ENCODE measurements around the gene GPNMB. TPM values are rescaled to one million over a fixed set of nuclear protein-coding genes. Genes with fewer than 3 reads are reported as not detected.
"Not testable (repeated sequence)": the region's sequence is repeated elsewhere in the genome, so short reads cannot be mapped to it uniquely, and the experiment has no call there.

The GPNMB gene
- total RNA-seq = 1.6 and 3.3 TPM in 2 replicates

DNA sequence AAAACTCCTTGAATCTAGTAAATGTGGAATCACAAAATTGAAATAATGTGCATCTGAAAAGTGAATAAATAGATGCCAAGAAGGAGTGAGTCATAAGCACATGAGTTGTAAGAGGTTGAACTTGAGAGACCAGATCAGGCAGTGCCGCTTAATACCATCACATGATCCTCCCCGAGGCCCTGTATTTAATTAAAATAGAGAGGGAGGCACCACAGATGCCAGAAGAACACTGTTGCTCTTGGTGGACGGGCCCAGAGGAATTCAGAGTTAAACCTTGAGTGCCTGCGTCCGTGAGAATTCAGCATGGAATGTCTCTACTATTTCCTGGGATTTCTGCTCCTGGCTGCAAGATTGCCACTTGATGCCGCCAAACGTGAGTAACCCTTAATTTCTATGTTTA lies at the start of gene GPNMB:
GPNMB (plus strand) TSS at position 221 of the 400 bp plus-strand sequence; CDS start at position 304, 83 bp downstream.
- DNase-seq (ENCODE audit: extremely low read depth, low read depth, low spot score) = no peak

DNA sequence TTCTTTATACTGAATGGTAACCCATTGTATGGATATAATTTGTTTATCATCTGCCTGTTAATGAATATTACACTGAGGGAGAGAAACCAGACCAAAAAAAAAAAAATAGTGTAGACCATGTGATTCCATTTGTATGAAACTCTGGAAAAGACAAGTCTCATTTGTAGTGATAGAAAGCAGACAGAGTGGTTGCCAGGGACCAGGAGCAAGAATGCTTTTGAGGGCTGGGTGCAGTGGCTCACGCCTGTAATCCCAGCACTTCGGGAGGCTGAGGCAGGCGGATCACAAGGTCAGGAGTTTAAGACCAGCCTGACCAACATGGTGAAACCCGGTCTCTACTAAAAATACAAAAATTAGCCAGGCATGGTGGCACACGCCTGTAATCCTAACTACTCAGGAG lies 48.8 kb upstream of the GPNMB start:
- DNase-seq (ENCODE audit: extremely low read depth, low read depth, low spot score) = not testable (repeated sequence)

DNA sequence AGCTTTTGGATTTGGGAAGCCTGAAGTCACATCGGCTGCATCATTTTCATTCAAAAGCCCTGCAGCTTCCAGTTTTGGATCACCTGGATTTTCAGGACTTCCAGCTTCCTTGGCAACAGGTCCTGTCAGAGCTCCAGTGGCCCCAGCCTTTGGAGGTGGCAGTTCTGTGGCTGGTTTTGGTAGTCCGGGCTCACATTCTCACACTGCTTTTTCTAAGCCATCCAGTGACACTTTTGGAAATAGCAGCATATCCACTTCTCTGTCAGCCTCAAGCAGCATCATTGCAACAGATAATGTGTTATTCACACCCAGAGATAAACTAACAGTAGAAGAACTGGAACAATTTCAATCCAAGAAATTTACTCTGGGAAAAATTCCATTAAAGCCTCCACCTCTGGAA lies 46.2 kb upstream of the GPNMB start:
- no peak for DNase-seq (ENCODE audit: extremely low read depth, low read depth, low spot score)

DNA sequence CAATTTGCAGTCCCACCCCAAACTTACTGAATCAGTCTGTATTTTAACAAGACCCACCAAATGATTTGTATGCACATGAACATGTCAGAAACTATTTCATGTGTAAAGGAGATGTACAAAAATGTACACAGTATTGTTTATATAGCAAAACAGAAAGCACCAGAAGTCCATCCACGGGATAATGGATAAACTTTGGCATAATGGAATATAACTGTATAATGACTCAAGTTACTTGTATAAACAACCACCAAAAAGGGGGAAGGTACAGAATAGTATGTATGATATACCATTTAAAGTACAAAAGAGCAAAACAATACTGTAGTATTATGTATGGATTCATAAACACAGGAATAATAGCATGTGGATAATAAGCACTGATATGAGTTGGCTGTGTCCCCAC lies 42.3 kb upstream of the GPNMB start:
- no peak for DNase-seq (ENCODE audit: extremely low read depth, low read depth, low spot score)

DNA sequence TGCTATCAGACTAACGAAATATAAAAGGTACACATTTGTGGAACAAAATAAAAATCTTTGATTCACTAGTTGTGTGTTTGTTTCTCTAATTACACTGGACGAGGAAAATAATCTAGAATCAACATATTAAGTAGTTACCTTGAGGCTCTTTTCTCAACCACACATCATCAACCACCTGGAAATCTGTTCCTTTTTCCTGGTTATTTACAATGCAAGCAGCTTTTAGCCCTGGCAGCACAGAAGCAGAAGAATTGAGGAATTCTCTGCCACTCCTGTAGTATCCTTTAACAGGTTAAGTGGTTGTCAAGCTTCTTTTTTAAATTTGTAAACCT lies 41.0 kb upstream of the GPNMB start:
- DNase-seq (ENCODE audit: extremely low read depth, low read depth, low spot score) = no peak

DNA sequence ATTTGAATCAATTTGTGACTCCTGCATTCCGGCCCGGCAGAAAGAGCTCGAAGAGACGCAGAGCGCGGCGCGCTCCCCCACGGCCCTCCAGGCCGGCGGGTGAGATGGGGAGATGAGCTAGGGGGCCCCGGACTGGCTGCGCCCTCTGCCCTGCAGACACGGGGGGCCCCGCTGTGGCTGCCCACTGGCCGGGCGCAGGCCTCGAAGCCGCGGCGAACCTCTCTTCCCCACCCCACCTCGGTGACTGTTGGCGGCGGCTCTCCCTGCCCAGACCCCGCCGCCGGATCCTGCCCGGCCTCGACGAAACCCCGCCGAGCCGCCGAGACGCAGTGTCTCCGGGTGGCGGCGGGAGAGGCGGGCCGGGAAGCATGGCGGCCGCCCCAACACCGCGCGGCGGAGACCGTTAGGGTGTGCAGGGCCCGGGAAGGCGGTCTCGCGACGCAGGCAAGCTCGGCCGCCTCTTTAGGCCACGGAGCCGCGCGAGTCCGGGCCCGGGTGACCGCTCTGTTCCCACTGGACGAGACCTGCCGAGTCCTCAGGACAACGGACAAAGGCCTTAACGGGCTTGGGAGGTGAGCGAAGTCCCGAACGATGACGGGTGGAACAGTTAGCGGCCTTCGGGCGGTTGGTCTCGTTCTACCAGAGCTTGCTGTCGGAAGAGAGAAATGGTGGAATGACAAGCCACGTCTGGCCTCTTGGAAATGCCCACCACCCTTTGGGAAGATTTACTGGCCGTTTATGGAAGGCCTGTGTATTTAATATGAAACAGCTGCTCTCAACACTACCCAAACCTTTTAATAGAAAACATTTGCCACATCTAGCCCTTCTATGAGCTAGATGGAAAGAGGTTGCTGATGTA lies 40.4 kb upstream of the GPNMB start:
- DNase-seq (ENCODE audit: extremely low read depth, low read depth, low spot score) = no peak

DNA sequence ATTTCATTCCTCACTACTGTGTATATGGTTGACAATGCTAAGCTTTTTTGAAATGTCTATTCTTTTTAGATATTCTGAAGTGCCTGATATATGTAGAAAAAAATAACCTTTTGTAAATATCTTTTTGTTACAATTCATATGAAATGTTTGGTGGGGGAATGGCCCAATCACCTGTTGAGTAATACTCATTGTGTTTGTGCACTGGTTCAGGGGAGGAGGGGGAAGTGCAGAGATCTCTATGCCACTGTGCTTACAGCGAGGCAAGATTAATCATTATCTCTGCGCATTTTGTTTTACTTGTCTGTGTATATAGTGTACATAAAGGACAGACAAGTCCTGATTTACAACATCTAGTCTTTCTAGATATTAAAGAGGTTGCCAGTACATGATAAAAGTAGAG lies 39.6 kb upstream of the GPNMB start:
- DNase-seq (ENCODE audit: extremely low read depth, low read depth, low spot score) = no peak

DNA sequence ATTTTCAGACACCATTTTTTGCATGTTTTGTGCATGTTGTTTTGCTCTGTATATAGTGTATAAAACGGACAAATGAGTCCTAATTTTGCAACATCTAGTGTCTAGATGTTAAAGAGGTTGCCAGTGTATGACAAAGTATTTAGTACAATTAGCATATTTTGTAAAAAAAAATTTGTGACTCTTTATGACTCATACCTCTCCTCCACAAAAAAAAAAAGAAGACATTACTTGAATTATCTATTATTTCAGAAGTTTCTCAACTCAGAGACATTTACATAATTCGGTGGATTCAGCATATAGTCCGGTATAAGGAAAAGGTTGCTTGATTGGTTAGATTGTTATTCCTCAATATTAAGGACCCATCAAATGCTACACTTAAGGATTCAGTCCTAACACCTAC lies 38.7 kb upstream of the GPNMB start:
- DNase-seq (ENCODE audit: extremely low read depth, low read depth, low spot score) = no peak

DNA sequence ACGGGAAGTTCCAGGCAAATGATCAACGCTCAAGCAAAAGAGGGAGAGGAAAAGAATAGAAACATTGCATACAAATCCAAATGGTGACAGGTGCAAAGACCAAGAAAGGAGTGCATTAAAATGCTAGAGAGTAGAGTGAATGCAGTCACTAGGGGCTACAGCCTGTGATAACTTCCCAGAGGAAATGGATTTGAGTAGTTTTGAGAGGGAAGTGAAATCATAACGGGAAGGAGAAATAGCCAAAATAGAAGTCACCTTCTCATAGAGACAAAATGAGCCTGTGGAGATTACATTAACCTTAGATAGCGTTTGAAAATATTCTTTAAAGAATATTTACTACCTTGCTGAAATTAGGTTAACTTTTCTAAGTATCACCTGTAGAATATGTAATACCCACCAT lies 38.3 kb upstream of the GPNMB start:
- no peak for DNase-seq (ENCODE audit: extremely low read depth, low read depth, low spot score)

DNA sequence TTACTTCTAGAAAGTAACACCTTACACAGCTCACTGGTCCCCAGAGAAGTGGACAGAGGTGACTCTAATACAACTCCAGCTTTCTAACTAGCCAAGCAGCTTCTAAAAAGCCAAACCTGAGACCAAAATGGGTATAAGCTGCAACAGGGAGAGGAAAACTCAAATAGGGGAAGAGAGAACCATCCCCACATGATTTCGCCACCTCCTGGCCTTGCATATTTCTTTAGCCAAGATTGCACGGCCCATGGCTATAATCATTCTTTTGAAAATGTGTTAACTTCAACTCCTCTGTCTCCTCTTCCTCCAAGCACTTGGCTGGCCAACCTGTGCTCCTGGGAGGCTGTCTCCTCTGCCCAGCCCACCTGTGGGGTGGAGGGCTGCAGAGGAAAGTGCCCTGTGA lies 36.1 kb upstream of the GPNMB start:
- no peak for DNase-seq (ENCODE audit: extremely low read depth, low read depth, low spot score)

DNA sequence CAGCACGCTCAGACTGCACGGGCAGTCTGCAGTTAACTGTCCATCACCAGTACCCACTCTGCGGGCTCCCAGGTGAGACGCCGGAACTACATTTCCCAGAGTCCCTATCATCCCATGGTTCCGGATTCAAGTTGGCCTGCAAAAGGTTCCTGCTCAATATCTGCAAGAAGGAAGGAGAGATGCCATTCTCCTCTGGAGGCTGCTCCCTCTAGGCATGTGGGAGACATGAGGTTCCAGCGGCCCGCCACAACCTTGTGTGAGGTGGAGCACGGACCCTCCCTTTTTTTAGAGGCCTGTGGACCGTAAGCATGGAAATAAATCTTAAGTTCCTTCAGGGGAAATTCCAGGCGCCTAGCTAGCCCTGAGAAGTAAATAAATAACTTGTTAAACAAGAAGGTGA lies 35.0 kb upstream of the GPNMB start:
- no peak for DNase-seq (ENCODE audit: extremely low read depth, low read depth, low spot score)

DNA sequence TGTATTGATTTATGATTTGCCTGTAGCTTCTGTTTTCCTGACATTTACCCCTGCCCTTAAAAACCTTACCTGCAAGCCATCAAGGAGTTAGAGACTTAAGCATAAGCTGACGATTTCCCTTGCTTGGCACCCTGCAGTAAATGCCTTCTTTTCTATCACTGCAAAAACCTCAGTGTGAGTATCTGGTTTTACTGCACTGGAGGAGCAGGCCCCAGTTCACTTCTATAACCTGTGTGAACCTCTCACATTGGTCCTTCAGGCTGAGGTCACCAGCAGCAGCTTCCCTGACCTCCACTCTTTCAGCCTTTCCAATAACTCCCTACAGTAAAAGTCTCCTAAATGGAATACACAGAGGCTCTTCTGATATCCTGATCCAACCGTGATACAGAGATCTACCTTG lies 34.2 kb upstream of the GPNMB start:
- DNase-seq (ENCODE audit: extremely low read depth, low read depth, low spot score) = no peak

DNA sequence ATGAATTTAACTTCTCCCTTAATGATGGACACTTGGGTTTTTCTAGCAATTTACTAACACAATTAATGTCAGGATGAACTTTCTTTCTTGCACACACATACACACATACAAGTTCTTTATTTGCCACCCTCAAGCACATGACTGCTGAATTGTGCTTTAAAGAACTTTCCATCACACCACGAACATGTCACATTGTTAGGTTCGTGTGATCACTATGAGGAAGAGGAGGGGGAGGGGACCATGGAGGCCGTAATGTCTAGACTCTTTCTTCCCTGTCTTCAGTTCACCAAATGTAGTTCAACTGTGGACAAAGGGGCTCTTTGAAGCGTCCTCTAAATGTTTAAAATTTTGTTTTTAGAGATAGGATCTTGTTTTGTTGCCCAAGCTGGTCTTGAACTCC lies 33.7 kb upstream of the GPNMB start:
- no peak for DNase-seq (ENCODE audit: extremely low read depth, low read depth, low spot score)

DNA sequence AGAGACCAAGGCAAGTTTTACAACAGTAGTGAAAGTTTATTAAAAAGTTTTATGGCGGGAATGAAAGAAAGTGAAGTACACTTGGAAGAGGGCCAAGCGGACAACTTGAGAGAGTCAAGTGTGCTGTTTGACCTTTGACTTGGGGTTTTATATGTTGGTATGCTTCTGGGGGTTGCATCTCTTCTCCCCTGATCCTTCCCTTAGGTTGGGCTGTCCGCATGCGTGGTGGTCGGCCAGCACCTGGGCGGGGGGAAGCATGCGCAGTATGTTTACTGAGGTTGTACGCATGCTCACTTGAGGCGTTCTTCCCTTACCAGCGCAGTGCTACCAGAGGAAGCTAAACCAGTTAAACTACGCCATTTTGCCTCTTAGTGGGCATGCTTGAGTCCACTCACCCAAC lies 32.8 kb upstream of the GPNMB start:
- no peak for DNase-seq (ENCODE audit: extremely low read depth, low read depth, low spot score)

DNA sequence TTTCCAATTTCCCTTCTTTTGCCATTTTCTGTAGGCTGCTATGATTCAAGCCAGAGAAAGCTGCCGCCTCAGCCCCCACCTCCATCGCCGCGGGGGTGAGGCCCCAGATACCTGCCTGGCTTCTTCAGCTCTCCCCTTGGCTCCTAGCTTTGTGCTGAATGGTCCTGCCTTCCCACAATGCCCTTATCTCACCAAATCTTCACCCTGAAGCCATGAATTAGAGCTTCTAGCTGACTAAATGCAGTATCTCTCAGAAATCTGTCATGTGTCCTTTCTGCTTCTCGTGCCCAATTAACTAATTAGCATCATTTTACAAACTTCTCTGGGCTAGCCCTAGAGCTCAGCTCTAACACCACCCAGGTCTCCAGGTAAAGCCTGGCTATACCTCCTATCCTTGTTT lies 32.2 kb upstream of the GPNMB start:
- DNase-seq (ENCODE audit: extremely low read depth, low read depth, low spot score) = no peak

DNA sequence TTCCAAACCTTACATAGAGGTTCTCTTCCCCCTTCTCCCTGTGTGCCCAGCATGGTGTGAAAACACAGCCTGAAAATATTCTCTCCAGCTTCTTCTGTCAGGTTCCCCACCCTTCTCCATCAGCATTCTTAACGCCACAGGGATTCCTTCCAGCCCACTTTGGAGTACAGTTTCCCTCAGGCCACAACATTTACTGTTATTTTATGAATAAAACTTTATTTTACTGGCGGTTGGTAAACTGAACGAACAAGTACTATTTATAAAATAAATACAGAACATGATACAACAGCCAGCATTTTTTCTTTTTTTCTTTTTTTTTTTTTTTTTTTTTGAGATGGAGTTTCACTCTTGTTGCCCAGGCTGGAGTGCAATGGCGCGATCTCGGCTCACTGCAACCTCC lies 31.6 kb upstream of the GPNMB start:
- no peak for DNase-seq (ENCODE audit: extremely low read depth, low read depth, low spot score)

DNA sequence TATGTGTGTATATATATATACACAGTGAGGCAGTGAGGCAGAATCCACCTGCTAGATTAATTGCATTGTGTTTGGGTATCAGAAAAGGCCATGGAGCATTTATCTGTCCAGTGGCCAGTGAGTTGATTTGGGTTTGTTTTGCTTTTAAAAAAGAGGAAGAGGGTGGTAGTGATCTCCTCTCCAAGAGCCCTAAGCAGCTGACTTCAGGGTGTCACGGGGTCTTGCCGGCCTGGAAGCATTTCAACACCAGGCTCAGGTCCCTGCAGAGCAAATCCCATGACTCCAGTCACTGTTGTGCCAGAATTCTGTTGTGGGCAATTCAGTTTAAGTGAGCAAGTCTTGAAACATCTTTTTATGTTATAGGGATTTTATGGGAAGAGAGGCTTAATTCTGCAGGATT lies 30.6 kb upstream of the GPNMB start:
- DNase-seq (ENCODE audit: extremely low read depth, low read depth, low spot score) = no peak

DNA sequence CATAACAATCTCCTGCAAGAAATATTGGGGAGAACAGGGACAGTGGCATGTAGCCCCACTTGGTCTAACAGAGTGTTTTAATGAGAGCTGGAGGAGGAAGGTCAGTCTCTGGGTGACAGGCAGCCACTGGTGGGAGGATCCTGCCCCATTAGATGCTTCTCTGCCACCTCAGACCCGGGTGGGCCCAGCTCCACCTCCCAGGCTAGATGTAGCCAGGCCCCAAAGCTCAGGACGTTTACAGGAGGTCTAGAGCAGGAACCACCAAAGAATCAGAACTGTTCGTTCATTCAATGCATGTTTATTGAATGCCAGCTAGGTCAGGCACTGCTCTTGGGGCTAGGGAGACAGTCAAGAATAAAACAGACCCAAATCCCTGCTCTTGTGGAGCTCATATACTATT lies 28.4 kb upstream of the GPNMB start:
- DNase-seq (ENCODE audit: extremely low read depth, low read depth, low spot score) = no peak

DNA sequence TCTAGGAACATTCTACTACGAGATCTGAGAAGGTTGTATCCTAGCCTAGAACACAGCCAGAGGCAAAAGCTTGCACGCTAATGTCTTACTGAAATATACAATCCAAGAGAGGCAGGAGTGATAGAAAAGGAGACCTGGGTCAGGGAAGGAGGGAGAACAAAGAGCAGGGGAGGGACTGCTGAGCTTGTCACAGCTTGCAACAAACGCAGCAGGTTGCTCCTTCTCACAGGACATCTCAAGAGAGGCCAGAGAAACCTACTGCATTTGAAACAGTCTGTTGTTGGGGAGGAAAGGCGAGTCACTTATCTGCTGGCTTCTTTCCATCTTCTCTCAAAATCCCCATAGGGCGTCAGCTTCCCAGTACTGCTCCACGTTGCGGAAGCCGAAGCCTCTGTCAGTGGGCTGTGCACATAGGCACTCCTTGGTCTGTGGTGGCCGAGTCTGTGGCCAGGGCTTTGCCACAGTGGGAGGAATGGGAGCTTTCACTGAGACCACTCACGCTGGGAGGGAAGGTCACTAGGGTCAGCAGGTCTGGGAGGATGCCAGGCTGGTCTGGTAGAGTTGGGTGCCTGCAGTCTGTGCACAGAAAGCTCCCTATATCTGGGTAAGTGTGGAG lies 25.8 kb upstream of the GPNMB start:
- no peak for DNase-seq (ENCODE audit: extremely low read depth, low read depth, low spot score)

DNA sequence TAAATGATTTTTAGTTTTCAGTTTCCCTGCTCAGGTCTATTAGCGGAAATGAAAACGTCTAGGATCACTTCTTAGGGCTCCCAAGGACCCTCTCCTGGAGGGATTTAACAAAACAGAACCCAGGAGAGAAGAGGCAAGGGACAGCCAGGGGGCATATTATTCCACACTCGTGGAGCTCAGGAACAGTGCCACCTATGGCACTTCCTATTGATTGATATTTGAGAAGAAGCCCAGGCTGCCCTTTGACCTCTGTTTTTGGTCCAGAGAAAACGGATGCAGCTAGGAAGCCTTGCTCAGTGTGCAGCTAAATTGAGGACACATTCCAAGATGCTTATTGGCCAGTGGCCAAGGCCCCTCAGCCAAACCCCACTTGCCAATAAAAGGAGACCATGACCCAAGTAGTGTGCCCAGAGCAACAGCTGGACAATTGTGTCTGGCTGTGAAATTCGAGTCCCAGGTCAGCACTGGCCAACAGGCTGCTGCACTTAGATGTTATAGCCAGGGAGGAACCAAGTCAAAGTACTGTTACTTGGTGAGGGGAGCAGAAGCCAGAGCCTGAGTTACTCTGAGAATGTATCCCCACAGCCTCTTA lies 24.0 kb upstream of the GPNMB start:
- DNase-seq (ENCODE audit: extremely low read depth, low read depth, low spot score) = no peak

DNA sequence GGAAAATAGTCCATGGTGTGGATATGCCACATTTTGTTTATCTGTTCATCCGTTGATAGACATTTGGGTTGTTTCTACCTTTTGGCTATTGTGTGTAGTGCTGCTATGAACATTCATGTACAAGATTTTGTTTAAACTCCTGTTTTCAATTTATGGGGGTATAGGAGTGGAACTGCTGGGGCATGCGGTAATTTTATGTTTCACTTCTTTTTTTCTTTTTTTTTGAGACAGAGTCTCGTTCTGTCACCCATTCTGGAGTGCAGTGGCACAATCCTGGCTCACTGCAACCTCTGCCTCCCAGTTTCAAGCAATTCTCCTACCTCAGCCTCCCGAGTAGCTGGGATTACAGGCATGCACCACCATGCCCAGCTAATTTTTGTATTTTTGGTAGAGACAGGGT lies 22.2 kb upstream of the GPNMB start:
- DNase-seq (ENCODE audit: extremely low read depth, low read depth, low spot score) = not testable (repeated sequence)

DNA sequence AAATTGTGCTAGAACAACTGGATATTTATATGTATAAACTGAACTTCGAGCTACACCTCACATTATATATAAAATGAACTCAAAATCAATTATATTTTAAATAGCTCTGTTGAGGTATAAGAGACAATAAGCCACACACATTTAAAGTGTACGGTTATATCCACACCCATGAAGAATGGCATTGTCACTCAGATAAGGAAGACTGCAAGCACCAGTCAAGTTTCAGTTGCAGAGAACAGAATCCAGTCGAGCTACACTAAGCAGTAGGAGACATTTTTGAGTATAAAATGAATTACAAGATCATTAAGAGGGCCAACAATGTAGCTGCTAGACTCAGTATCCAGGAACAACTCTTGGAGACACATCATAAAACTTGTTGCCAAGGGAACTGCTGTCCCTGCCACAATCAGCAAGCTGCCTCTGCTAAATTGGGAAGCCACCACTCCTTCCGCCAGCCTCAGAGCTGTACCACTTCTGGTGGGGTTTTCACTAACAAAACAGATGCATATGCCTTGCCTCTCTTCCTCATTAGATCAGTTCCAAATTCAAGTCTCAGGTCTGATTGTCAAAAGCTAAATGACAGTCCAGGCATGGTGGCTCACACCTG lies 19.6 kb upstream of the GPNMB start:
- no peak for DNase-seq (ENCODE audit: extremely low read depth, low read depth, low spot score)

Data from glomerular endothelial cell (primary cell).